ENCODE results near the gene PTPN11. TPM values are rescaled to one million over a fixed set of nuclear protein-coding genes. Genes with fewer than 3 reads are reported as not detected.

The PTPN11 gene
- total RNA-seq, 1 experiment from 2014 or later, result 181 TPM

- TF ChIP-seq ZBTB33 (IDR thresholded peaks at IDR 0.05; ENCODE audit: extremely low read depth, insufficient replicate concordance, low read length), result no peak
- no peak for TF ChIP-seq FOSL1 (IDR thresholded peaks at IDR 0.05; ENCODE audit: low read depth)
- TF ChIP-seq ZNF274 (IDR thresholded peaks at IDR 0.05; ENCODE audit: low read depth, low read length), result no peak
- TF ChIP-seq SIN3A (IDR thresholded peaks at IDR 0.05; ENCODE audit: low read depth), result no peak
- no peak for TF ChIP-seq POLR2AphosphoS5 (IDR thresholded peaks at IDR 0.05; ENCODE audit: low read depth, low read length)
- TF ChIP-seq POLR2A (IDR thresholded peaks at IDR 0.05; ENCODE audit: borderline replicate concordance, extremely low read depth, insufficient read depth, insufficient read length), result no peak
- no peak for TF ChIP-seq CBX3 (IDR thresholded peaks at IDR 0.05; ENCODE audit: low read depth)
- no peak for TF ChIP-seq SRF (IDR thresholded peaks at IDR 0.05; ENCODE audit: low read depth)
- TF ChIP-seq ATF3 (IDR thresholded peaks at IDR 0.05), result no peak
- TF ChIP-seq ZFX (IDR thresholded peaks at IDR 0.05), result no peak
- no peak for TF ChIP-seq SP1 (IDR thresholded peaks at IDR 0.05; ENCODE audit: low read depth)
- no peak for TF ChIP-seq REST (IDR thresholded peaks at IDR 0.05; ENCODE audit: low read depth)
These were observed 5.4 kb downstream of the PTPN11 start (continued) for GRCh38 chr12:112424126-112424525.

All from HCT116 (cell line).